Testis (tissue), 3 donors: ENCODE data around the gene ADRM1. TPM values are rescaled to one million over a fixed set of nuclear protein-coding genes. Genes with fewer than 3 reads are reported as not detected.

Source experiments
- DNase-seq: peaks from one replicate; pipeline ENCODE4 v3.0.0-alpha.2; 2019
- H3K27ac ChIP-seq, 2 donors: fragments of 200-600 bp; sonication (generic); one replicate each; pipeline ENCODE4 v1.5.1; 2019
- H3K27me3 ChIP-seq: fragments of 200-600 bp; sonication (generic); one replicate; pipeline ENCODE4 v1.5.1; 2019
- H3K36me3 ChIP-seq: fragments of 200-600 bp; sonication (generic); one replicate; pipeline ENCODE4 v1.5.1; 2017; ENCODE audit warnings: low read depth; ENCODE audit errors: missing control alignments
- H3K4me1 ChIP-seq: fragments of 200-600 bp; sonication (generic); one replicate; pipeline ENCODE4 v1.5.1; 2019
- H3K4me3 ChIP-seq, 2 donors: fragments of 200-600 bp; sonication (generic); one replicate each; pipeline ENCODE4 v1.5.1; 2017 to 2019
- H3K9me3 ChIP-seq: fragments of 200-600 bp; sonication (generic); one replicate; pipeline ENCODE4 v1.5.1; 2017
- CTCF ChIP-seq, 3 experiments: fragments of 450-650 bp in 2 of 3; fragments of 200-600 bp in 1 of 3; sonication (generic) in 1 of 3; IDR thresholded peaks; one replicate each; pipeline ENCODE4 v1.5.1; 2016 to 2019; ENCODE audit warnings: antibody characterized with exemption in 3 of 3, mild to moderate bottlenecking in 2 of 3, moderate library complexity in 1 of 3
- POLR2A ChIP-seq: fragments of 450-650 bp; IDR thresholded peaks from one replicate; pipeline ENCODE4 v1.6.1; 2017; ENCODE audit warnings: antibody characterized with exemption, mild to moderate bottlenecking, moderate library complexity
- WGBS, 2 donors: methylation state at CpG; one replicate each; pipeline ENCODE4 v1.1.5; 2018; 5-methylcytosine and 5-hydroxymethylcytosine counted together
- intact Hi-C: fragments of 100-400 bp; cut with DNase I; formaldehyde crosslinking; loops from one replicate; pipeline ENCODE4 v1.15.1; 2023; ENCODE audit warnings: low total_unique reads
- polyA plus RNA-seq: library from polyadenylated mRNA; stranded (reverse); fragments of 350-450 nt; fragmentation: Illumina TruSeq; extraction: RNeasy Lipid Tissue Mini Kit (QIAGEN cat#74804); gene quantifications from one replicate; pipeline ENCODE4 v1.2.3, GENCODE V29; 2014; ENCODE audit warnings: low read depth, low replicate concordance; ENCODE audit not compliant: insufficient read depth
- total RNA-seq, 2 donors: library from RNA; depleted of rRNA; stranded (reverse); fragments of >200 nt; gene quantifications; one replicate each; pipeline ENCODE4 v1.2.3, GENCODE V29; 2016

ADRM1 gene
- total and polyA plus RNA-seq, 3 donors from 2014 or later: 191 to 286 (median 283) TPM

DNA sequence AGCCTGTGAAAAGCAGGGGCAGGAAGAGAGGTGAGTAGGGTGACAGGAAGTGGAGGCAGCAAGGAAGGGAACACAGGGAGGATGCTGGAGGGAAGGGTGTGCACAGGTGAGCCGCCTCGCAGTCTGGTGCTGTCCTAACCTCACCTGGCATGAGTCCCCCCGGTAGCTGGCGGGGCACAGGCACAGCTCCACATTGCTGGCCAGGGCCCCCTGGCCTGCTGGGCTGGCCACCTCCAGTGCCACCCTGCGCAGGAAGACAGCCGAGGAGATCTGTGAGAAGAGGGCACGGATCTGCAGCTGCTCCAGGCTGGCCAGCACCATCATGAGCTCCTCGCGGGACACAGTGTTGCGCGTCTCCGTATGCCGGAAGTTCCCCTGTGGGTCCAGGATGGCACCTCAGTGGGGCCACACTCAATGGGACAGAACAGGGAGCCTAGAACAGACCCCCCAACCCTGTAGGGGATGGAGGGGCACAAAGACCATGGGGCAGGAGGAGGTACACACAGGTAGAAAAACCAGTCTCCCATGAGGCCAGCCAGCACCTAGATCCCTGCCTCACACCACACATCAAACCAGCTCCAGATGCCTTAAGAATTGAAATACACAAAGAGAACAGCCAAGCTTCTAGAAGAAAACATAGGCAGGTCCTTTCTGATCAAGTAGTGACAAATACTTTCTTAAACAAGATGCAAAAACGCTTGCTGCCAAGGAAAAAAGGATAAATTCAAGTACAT, 22.5 kb downstream of the ADRM1 start:
- H3K9me3 ChIP-seq: no peaks in the 10 kb centered on the region
- H3K27ac ChIP-seq: no peak overlapping the region
- DNase-seq: no peak
- intact Hi-C loops: no loop called here
- H3K36me3 ChIP-seq: no peaks in the 10 kb centered on the region
- peaks cover 17% of the 10 kb centered on the region for H3K4me1 ChIP-seq
- no peak overlapping the region for H3K4me3 ChIP-seq
- TF ChIP-seq POLR2A: no peak
- 89 to 98% methylated on average over 3 to 14 of the region's 14 CpGs for WGBS, 2 donors
- H3K27me3 ChIP-seq: no peaks in the 10 kb centered on the region

DNA sequence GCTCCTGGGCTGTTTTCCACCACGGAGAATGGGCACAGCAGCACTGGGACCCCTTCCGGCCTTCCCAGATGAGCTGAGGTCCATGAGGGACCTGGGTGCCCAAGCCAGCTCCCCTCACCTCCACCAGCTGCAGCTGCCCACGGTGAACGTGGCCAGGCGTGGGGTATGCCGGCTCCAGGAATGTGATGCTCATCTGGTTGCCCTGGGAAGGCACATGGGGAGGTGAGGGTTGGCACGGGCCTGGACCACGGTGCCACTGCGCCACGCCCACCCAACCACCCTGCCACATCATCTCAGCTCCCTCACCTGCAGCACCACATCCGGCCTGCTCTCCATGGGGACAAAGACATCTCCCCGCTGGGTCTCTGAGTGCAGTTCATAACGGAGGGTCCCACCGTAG, 23.8 kb downstream of the ADRM1 start:
- H3K36me3 ChIP-seq: no peaks in the 10 kb centered on the region

GRCh38 chr20:62326959-62327725, 24.3 kb downstream of the ADRM1 start:
- Histone ChIP-seq H3K9me3 (no peaks in the 10 kb centered on the region), H3K4me3 (no peak overlapping the region), H3K4me1 (peaks cover 17% of the 10 kb centered on the region), H3K27ac (no peak overlapping the region), H3K36me3 (no peaks in the 10 kb centered on the region), H3K27me3 (no peaks in the 10 kb centered on the region)
- 90% methylated on average over 30 of the region's 30 CpGs; no CpG with 5 or more reads in 1 of the 2 donors for WGBS, 2 donors
- TF ChIP-seq CTCF (IDR thresholded peaks at IDR 0.05) (no peak), POLR2A (no peak)
- intact Hi-C loops: no loop called here
- no peak for DNase-seq

More for the DNA sequence above, 23.8 kb downstream of the ADRM1 start:
- no peak for DNase-seq
- 95 to 98% methylated on average over 3 to 14 of the region's 14 CpGs for WGBS, 2 donors
- no peak for TF ChIP-seq CTCF (IDR thresholded peaks at IDR 0.05)
- no peak for TF ChIP-seq POLR2A
- intact Hi-C loops: no loop called here
- no peaks in the 10 kb centered on the region for H3K9me3 ChIP-seq
- no peaks in the 10 kb centered on the region for H3K27me3 ChIP-seq
- no peak overlapping the region for H3K4me3 ChIP-seq
- H3K27ac ChIP-seq: no peak overlapping the region
- peaks cover 17% of the 10 kb centered on the region for H3K4me1 ChIP-seq

DNA sequence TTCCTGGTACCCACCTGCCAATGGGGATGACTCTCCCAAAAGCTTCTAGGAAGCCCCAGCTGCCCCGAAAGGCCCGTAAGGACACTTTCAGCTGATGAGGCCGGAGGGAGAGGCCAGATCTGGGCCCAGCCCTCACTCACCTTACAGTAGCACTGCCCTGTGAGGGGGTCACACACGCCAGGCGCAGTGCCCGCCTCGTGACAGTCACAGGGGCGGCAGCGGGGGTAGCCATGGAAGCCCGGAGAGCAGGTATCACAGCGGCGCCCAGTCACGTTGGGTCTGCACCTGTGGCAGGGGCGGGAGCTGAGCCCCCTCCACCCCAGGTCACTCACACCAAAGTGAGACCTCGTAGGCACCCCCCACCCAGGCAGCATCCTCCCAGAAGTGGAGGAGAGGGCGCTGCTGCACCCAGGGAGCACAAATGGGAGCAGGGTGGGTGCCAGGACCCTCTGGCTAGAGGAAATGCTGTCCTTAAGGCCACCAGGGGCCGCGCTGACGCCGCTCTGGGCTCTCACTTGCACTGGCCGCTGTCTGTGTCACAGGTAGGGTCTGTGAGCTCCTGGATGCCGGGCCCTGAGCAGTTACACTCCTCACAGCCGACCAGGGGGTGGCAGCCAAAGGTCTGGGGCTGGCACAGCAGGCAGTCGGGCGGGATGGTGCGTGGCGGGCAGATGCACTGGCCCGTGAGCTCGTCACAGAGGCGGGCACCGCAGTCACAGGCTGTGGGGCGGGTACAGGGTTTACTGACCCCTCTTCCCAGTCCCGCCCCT, 25.1 kb downstream of the ADRM1 start:
- no peaks in the 10 kb centered on the region for H3K9me3 ChIP-seq
- no peak overlapping the region for H3K4me3 ChIP-seq
- intact Hi-C loops: no loop called here
- H3K27me3 ChIP-seq: no peaks in the 10 kb centered on the region
- no peak for DNase-seq
- no peaks in the 10 kb centered on the region for H3K36me3 ChIP-seq
- H3K27ac ChIP-seq: no peak overlapping the region
- WGBS, 2 donors: 94% methylated on average over 31 of the region's 33 CpGs; no CpG with 5 or more reads in 1 of the 2 donors
- H3K4me1 ChIP-seq: peaks cover 10% of the 10 kb centered on the region
- no peak for TF ChIP-seq POLR2A
- no peak for TF ChIP-seq CTCF (IDR thresholded peaks at IDR 0.05)
